ENCODE data around the gene SELENOV. TPM values are rescaled to one million over a fixed set of nuclear protein-coding genes. Genes with fewer than 3 reads are reported as not detected.

The SELENOV gene
- polyA plus RNA-seq, 1 experiment = not detected

- ChIA-PET POLR2A (no interaction called here), CTCF (no interaction called here)
- H3K27ac ChIP-seq (ENCODE audit: low read depth, low read length) = no peak overlapping the region
- TF ChIP-seq, protein P1, sequence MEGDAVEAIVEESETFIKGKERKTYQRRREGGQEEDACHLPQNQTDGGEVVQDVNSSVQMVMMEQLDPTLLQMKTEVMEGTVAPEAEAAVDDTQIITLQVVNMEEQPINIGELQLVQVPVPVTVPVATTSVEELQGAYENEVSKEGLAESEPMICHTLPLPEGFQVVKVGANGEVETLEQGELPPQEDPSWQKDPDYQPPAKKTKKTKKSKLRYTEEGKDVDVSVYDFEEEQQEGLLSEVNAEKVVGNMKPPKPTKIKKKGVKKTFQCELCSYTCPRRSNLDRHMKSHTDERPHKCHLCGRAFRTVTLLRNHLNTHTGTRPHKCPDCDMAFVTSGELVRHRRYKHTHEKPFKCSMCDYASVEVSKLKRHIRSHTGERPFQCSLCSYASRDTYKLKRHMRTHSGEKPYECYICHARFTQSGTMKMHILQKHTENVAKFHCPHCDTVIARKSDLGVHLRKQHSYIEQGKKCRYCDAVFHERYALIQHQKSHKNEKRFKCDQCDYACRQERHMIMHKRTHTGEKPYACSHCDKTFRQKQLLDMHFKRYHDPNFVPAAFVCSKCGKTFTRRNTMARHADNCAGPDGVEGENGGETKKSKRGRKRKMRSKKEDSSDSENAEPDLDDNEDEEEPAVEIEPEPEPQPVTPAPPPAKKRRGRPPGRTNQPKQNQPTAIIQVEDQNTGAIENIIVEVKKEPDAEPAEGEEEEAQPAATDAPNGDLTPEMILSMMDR (IDR thresholded peaks at IDR 0.05; ENCODE audit: low read depth, low read length) = no peak
- DNase-seq (ENCODE audit: low read depth, low spot score) = no peak
- no peaks in the 10 kb centered on the region; the same call in 1 of the 2 replicates for H3K9me3 ChIP-seq (ENCODE audit: control insufficient read depth, insufficient read depth, low read length)
- no peak overlapping the region for H3K4me3 ChIP-seq (ENCODE audit: low read depth, low read length)
- H3K27me3 ChIP-seq (ENCODE audit: control insufficient read depth, insufficient read depth, low read length) = no peaks in the 10 kb centered on the region
Observed at GRCh38 chr19:39469567-39469966, 45.4 kb upstream of the SELENOV start.

- Histone ChIP-seq H3K4me3 (ENCODE audit: low read depth, low read length) (no peak overlapping the region), H3K9me3 (ENCODE audit: control insufficient read depth, insufficient read depth, low read length) (no peaks in the 10 kb centered on the region), H3K27ac (ENCODE audit: low read depth, low read length) (no peak overlapping the region), H3K27me3 (ENCODE audit: control insufficient read depth, insufficient read depth, low read length) (no peaks in the 10 kb centered on the region)
- CTCF ChIA-PET = interaction anchor here (1.5 kb wide), 1 partner anchor 62 kb away, joined by 4 read pairs; the partner anchor contains the start of gene EID2B
- POLR2A ChIA-PET = no interaction called here
- DNase-seq (ENCODE audit: low read depth, low spot score) = no peak
- TF ChIP-seq, protein P1 (IDR thresholded peaks at IDR 0.05; ENCODE audit: low read depth, low read length) = no peak
Observed at GRCh38 chr19:39470724-39471339, 44.1 kb upstream of the SELENOV start.

- no peak for DNase-seq (ENCODE audit: low read depth, low spot score)
- TF ChIP-seq, protein P1 (IDR thresholded peaks at IDR 0.05; ENCODE audit: low read depth, low read length) = no peak
- Histone ChIP-seq H3K9me3 (ENCODE audit: control insufficient read depth, insufficient read depth, low read length) (no peaks in the 10 kb centered on the region), H3K4me3 (ENCODE audit: low read depth, low read length) (no peak overlapping the region), H3K27me3 (ENCODE audit: control insufficient read depth, insufficient read depth, low read length) (no peaks in the 10 kb centered on the region), H3K27ac (ENCODE audit: low read depth, low read length) (no peak overlapping the region)
- ChIA-PET CTCF (interaction anchor here (0.6 to 1.5 kb wide), 3 partner anchors 31 to 77 kb away, joined by 4 read pairs; partner anchors contain the start of gene EID2B), POLR2A (no interaction called here)
Observed at GRCh38 chr19:39471756-39472536, 43.0 kb upstream of the SELENOV start.

DNA sequence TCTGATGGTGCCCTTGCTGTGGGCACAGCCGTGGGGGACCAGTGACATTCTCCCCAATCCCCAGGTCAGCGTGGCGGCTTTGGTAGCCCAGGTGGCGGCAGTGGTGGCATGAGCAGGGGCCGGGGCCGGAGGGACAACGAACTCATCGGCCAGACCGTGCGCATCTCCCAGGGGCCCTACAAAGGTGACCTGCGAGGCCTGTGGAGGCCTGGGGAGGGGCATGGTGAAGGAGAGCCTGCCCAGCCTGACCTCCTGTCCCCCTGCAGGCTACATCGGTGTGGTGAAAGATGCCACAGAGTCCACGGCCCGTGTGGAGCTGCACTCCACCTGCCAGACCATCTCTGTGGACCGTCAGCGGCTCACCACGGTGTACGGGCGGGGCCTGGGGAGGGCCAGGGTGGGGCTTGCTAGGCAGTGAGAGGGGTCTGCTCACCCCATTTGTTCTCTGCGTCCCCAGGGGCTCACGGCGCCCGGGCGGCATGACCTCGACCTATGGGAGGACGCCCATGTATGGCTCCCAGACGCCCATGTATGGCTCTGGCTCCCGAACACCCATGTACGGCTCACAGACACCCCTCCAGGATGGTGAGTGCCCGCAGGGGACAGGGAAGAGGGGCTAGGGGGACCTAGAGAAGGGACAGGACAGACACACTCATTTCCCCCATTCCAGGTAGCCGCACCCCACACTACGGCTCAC lies 42.0 kb upstream of the SELENOV start:
- TF ChIP-seq, protein P1 (IDR thresholded peaks at IDR 0.05; ENCODE audit: low read depth, low read length) = no peak
- no peak overlapping the region for H3K4me3 ChIP-seq (ENCODE audit: low read depth, low read length)
- no peaks in the 10 kb centered on the region for H3K9me3 ChIP-seq (ENCODE audit: control insufficient read depth, insufficient read depth, low read length)
- no peak for DNase-seq (ENCODE audit: low read depth, low spot score)
- no peaks in the 10 kb centered on the region for H3K27me3 ChIP-seq (ENCODE audit: control insufficient read depth, insufficient read depth, low read length)
- CTCF ChIA-PET = interaction anchor here (1.5 to 2.4 kb wide), 4 partner anchors 10 to 61 kb away, joined by 4 to 31 read pairs (median 12); partner anchors contain the start of gene EID2B
- H3K27ac ChIP-seq (ENCODE audit: low read depth, low read length) = no peak overlapping the region
- POLR2A ChIA-PET = no interaction called here

Data from AG04450 (cell line).